ENCODE measurements around the gene KLF11.

The KLF11 gene

DNA sequence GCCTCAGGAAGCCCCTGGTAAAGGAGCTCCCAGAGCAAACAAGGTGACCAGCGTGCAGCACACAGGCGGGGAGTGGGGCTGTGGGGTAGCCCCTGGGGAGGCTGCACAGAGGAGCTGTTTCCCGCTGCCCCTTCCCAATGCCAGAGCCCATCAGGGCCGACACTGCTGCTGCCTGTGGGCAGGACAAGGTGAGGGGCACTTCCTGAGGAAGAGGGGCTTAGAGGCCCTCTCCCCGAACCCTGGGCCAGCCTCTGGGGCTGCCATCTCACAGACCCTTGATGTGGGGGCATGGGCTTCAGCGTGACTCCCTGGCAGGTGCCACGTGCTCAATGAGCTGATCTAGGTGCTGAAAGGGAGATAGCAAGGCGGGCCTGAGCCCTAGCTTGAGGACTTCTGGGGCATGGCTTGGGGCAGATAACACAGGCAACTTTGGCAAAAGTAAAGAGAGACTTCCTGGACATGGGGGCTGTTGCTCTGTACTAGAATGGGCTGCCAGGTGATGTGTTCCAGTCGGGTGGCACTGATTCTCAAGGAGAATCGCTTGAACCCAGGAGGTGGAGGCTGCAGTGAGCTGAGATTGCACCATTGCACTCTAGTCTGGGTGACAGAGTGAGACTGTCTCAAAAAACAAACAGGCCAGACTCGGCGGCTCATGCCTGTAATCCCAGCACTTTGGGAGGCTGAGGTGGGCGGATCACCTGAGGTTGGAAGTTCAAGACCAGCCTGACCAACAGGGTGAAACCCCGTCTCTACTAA, 9.9 kb upstream of the KLF11 start:
- TF ChIP-seq CTCF (IDR thresholded peaks at IDR 0.05; ENCODE audit: low read depth, low read length, missing control alignments): no peak
- H3K4me3 ChIP-seq (ENCODE audit: low read depth, low read length): no peak overlapping the region
- DNase-seq (ENCODE audit: low read depth): no peak

- no peak for TF ChIP-seq CTCF (IDR thresholded peaks at IDR 0.05; ENCODE audit: low read depth, low read length, missing control alignments)
- H3K4me3 ChIP-seq (ENCODE audit: low read depth, low read length): no peak overlapping the region
- no peak for DNase-seq (ENCODE audit: low read depth)
Measured at GRCh38 chr2:10034333-10035052, 8.9 kb upstream of the KLF11 start.

GRCh38 chr2:10035053-10035422, 8.3 kb upstream of the KLF11 start:
- no peak overlapping the region for H3K4me3 ChIP-seq (ENCODE audit: low read depth, low read length)
- no peak for DNase-seq (ENCODE audit: low read depth)
- TF ChIP-seq CTCF (IDR thresholded peaks at IDR 0.05; ENCODE audit: low read depth, low read length, missing control alignments): no peak

DNA sequence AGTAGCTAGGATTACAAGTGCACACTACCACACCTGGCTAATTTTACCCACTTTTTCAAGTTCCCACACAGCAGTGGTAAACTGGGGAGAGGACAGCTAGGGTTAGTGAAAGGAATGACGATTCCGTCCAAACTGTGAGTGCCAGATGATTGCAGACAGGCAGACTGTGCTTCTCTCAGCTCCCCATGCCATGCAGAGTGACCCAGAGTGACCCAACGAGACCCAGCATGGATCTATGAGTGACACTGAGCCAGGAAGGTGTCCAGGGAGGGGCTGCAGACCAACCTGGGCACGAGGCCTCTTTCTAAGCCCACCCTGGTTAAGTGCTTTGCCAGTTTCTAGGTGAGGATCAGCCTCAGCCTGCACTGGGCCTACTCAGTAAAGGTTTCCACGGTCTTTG, 7.7 kb upstream of the KLF11 start:
- no peak for DNase-seq (ENCODE audit: low read depth)
- H3K4me3 ChIP-seq (ENCODE audit: low read depth, low read length): no peak overlapping the region
- TF ChIP-seq CTCF (IDR thresholded peaks at IDR 0.05; ENCODE audit: low read depth, low read length, missing control alignments): no peak

DNA sequence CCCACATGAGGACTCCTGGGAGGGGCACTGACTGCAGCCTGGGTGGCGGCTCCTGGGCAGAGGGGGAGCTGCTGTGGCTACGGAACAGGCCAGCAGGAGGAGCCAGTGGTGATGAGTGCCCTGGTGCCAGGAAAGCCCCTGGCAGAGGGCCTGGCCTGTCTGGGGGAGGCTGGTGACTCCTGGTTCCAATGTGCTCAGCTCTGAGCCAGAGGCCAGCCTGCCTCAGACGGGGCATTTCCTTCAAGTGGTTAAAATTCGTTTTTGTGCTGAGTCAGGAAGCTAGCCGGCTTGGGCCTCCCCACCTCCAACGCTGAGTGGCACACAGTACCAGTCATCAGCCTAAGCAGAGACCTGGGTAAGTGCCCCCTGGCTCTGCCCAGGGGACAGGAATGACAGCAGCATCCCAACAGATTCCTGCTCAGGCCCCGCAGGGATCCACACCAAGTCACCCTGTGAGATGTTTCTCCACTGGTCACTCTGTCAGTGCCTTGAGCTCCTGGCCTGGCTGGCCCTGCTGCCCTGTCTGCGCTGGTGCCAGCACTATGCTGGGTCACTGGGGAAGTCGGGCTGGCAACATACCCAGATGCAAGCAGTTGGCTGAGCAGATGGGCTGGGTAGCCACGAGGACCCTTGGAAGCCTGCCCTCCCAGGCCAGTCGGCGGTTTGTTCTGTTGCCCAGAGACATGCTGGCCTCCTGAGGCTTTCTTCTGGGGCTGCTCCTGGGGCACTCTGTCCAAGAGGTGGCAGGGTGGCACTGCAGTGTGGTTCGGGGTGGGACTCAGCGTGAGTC, 7.1 kb upstream of the KLF11 start:
- peak; percentile 45 for TF ChIP-seq CTCF (IDR thresholded peaks at IDR 0.05; ENCODE audit: low read depth, low read length, missing control alignments)
- no peak overlapping the region for H3K4me3 ChIP-seq (ENCODE audit: low read depth, low read length)
- no peak for DNase-seq (ENCODE audit: low read depth)

DNA sequence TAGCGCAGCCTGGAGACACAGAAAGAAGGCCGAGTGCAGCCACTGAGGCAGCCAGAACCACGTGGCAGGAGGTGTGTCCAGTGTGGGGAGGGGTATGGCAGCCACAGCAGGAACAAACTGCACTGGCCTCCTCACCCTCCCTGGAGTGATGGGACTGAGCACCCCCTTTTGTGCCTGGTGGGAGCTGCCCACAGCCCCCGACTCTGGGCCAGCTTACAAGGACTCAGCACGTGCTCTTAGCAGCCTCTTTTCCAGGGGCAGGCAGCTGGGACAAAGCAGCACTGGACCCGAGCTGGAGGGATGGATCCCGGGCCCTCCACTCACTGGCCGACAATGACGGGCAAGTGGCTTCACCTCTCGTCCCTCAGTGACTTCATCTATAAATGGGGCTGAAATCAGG, 5.2 kb upstream of the KLF11 start:
- no peak for DNase-seq (ENCODE audit: low read depth)
- no peak overlapping the region for H3K4me3 ChIP-seq (ENCODE audit: low read depth, low read length)
- TF ChIP-seq CTCF (IDR thresholded peaks at IDR 0.05; ENCODE audit: low read depth, low read length, missing control alignments): no peak
